ENCODE measurements around the gene SMIM44.

The SMIM44 gene

DNA sequence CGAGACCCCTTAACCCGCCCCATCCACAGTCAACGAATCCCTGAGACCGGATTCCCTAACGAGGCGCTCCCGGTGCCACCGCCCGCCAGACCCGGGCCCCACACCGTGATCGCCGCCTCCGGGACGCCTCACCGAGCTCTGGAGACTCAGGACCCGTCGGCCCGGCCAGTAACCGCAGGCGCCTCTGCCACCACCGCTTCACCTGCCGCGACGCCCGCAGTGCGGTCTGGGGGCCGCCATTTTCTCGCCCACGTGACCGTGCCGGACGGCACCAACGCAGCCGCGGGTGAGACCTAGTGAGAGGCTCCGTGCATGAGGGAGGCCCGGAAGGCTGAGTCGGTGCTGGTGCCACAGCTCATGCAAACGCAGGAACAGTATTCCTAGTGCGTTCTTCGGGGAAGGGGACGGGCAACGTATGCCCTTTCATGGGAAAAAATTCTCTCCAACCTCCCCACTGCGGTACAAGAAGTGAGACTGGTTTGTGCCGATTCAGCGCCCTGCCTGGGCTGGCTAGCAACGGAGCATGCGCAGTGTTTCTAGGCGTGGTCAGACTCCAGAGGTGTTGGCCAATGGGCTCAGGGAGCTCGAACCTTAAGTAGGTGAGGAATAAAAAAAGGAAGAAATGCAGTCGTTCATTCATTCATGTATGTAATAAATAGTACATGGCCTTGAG, 17.3 kb upstream of the SMIM44 start, which contains the start of gene DOHH:
Gene DOHH, minus strand, starts transcription at position 246 of the 673 bp plus-strand sequence. CDS start 3,860 bp downstream, outside the sequence.
- peak; percentile 96 for DNase-seq (ENCODE audit: low read depth)

DNA sequence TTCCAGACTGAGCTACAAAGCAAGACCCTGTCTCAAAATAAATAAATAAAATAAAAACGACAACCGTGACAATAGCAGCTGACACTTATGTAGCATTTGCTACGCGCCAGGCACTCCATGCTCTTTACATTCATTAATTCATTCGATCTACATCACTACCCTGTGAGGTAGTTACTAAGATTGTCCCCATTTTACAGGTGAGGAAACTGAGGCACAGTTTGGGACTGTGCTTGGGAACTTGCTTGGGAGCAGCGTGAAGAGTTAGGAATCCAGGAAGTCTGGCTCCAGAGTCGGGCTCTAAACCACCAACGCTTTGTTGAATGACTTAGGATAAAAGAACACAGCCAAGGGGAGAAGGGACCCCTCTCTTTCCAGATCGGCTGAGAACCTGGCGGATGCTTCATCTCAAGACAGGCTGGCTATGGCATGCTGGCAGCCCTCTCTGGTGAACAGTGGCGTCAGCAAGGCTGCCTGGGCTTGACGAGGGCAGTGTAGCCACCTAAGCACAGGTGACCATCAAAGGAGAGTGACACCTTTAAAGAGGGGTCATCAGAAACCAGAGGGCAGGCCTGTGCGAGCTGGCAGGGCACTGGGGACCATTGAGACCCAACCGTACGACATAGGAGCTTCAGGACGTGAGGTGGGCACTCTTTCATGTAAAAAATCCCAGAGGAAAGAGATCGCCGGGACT, 16.6 kb upstream of the SMIM44 start:
- DNase-seq (ENCODE audit: low read depth) = no peak

DNA sequence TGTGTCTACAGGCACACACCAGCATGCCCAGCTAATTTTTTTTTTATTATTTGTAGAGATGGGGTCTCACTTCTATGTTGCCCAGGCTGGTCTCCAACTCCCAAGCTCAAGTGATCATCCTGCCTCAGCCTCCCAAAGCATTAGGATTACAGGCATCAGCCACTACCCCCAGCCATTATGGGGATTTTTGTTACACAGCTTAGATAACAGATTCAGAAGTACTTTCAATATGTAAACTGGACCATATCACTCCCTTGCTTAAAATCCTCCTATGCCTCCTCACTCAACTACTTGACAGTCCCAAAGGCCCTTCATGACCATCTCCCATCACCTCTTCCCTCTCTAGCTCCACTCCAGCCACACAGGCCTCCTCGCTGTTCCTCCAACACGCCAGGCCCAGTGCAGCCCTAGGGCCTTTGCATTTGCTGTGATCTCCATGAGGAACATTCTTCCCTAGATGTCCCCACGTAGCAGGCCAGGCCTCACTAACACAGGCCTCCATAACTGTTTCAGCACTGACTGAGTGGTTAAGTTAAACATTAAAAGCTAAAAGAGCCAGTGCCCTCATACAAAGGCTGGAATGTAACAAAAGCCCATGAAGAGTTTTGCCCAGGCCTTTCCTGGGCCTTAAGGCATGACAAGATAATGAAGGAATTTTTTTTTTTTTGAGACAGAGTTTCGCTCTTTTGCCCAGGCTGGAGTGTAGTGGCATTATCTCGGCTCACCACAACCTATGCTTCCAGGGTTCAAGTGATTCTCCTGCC, 14.7 kb upstream of the SMIM44 start:
- no peak for DNase-seq (ENCODE audit: low read depth)

DNA sequence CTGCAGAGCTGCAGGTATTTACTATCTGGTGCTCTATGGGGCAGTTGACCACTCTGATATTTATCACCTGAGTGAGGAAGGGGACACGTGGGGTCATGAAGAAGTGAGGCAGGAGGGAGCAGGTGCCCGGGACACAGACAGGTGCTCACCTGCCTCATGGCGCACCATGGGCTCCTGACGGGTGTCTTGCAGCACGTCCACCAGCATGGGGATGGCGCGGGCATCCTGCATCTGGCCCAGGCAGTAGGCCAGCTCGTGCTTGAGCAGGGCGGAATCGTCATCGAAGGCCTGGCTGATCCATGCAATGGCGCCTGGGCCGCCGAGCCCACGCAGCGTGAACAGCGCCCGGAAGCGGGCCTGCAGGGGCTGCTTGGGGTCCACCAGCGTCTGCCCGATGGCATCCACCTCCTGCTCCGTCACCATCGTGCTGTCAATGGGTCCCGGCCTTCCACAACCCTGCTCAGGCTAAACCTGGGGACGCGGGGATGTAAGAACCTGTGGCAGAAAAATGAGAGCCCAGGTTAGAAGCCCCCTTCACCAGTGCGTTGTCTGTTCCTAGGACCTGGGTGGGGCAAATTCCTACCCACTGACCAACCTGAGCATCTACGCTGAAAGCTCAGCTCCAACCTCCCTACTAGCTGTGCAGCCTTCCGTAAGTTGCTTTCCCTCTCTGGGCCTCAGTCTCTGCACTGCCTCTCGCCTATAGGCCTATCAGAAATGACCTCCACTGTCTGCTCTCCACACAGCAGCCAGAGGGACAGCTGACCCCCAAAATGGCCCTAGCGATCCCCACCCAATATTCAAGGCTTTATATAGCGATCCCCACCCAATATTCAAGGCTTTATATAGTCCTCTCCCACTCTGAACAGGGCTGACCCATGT, 13.4 kb upstream of the SMIM44 start:
- no peak for DNase-seq (ENCODE audit: low read depth)

DNA sequence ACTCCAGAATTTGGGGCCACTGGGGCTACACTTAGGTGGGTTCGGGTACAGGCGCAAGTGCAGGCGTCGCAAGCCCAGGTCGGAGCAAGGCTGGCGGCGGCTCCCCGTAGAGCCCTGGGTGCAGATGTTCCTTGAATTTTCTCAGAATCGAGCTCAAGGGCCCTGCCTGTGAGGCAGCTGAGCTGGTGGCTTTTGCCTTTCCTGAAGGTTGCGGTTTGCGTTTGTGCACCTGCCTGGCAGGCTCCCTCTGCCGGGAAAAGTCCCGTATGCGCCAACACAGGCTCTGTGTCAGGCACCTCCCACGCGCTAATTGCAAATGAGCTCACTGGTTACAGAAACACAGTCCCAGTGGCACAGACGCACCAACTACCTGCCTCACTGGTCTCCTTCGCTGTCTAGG, 11.3 kb upstream of the SMIM44 start:
- DNase-seq (ENCODE audit: low read depth) = no peak

DNA sequence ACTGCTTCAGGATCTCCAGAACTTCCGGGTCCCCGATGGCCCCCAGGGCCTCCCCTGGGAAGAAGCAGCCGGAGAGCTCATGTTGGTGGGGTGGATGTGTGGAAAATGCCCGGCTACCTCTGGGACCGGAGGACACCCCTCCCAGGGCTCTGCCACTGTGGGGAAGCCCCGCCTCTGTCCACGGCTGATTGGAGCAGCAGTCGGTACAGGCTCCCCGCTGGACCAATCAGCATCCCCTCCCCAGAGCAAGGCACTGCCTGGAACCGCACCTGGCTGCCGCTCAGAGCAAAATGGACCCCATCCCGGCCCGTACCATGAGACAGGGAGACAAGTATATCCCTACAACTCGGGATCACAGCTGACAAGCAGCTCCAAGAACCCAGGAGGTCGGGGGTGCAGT, 10.8 kb upstream of the SMIM44 start:
- no peak for DNase-seq (ENCODE audit: low read depth)

DNA sequence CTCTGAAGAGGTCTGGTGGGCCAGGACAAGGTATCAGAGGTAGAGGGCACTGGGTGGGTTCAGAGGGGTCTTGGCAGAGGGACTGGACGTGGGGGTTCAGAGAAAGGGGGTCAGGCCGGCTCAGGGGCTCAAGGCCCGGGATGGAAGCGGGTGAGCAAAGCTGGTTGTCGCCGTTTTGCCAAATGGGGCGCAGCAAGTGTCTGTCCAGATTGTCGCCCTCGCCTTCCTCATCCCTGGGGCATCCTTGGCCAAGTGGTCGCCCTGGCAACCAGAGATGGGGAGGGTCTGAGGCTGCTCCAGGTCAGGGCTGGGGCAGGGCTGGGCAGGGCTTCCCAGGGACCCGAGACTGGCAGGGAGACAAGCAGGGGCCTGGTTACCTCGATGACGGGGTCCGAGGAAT, 10.4 kb upstream of the SMIM44 start:
- DNase-seq (ENCODE audit: low read depth) = no peak

DNA sequence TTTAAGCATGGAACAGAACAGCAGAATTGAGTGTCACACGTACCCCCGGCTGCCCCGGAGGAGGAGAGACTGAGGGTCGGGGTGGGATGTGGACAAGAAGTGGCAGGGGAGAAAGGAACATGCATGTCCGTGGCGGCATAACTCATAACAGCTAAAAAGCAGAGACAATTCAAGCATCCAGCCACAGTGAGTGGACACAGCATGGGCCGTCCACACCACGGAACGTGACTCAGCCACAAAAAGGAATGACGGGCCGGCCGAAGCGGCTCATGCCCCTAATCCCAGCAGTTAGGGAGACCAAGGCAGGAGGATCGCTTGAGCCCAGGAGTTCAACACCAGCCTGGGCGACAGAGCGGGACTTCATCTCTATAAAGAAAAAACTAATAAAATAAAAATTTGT, 9.7 kb upstream of the SMIM44 start:
- DNase-seq (ENCODE audit: low read depth) = no peak

DNA sequence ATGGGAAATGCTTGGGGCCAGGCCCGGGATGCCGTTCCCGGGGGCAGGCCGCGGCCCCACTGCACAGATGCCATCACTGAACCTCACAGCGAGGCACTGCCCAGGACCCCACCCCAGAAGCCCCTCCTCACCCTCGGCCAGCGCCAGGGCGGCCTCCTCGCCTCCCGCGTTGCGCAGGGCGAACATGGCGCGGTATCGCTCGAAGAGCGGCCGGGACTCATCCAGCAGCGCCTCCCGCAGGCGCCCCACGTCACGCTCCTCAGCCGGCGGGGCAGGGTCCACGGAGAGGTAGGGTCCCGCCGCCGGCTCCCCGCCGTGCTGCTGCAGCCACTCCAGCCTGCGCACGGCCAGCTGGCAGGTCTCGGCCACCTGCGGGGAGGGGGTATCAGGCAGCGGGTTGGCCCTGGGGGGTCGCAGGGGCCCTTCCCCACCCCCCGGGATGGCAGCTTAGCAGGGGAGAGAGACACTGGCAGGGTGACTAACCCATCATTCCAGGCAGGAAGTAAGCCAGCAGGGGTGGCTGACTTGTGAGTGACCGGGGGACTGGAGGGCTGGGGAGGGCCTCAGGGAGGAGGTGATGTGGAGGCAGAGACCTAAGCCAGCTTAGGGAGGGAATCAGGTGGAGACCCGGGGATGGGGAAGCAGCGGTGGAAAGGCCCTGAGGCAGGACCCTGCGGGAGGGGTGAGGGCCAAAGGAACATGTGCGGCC, 9.0 kb upstream of the SMIM44 start:
- no peak for DNase-seq (ENCODE audit: low read depth)

DNA sequence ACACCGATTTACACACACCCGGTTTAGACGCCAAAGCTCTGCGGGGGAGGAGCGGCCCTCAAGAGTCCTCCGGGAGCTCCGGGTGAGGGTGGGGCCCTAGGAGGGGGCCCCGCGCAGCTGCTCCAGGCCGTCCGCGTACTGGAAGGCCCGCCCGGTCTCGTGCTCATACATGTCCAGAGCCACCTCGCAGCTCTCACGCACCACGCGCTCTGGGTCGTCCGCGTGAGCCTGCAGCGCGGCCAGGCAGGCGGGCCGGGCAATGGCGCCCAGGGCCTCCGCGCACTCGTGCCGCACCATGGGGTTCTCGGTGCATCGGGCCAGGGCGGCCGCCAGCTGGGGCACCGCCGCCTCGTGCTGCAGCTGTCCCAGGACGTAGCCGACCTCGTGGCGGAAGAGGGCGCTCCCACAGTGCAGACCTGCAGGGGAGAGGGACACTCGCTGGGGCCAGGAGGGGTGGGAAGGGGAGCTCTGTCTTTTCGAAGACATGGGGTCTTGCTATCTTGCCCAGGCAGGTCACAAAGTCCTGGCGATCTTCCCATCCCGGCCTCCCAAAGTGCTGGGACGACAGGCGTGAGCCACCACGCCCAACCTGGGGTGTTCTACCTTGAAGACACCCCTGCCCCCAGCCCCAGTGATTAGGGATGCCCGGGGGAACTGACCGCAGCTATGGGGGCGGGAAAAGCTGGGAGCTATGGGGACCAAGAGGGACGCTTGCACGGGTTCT, 8.3 kb upstream of the SMIM44 start:
- no peak for DNase-seq (ENCODE audit: low read depth)

DNA sequence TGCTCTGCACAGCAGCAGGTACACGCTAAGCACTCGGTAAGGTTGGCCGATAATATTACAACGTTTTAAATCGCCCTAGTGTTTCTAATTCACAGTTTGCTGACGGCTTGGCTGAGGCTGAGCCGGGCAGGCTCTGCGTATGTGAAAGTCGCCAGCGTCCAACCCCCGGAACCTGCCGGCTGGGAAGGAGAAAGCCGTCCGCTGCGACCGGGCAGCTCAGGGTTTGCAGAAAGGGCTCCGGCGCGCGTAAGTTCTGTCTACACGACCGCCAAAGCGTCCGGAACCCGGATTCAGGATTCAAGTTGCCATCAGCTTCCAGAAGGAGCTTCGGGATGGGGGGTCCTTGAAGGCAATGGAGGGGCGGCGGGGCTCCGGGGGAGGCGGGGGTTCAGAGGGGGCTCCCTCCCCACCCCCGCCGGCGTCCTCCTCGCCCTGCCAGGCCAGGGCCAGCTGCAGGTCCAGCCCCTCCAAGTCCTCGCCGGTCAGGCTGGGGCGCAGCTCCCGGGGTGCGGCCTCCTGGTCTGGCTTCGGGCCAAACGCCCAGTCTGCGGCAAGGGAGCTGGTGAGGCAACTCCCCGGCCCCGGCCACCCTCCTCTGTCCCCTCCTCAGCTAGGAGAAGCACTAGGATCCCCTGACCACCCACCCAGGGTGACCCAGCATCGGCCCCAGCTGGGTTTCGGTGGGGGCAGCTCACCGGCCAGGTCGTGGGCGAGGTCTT, 575 bp downstream of the SMIM44 start:
- DNase-seq (ENCODE audit: low read depth) = no peak

DNA sequence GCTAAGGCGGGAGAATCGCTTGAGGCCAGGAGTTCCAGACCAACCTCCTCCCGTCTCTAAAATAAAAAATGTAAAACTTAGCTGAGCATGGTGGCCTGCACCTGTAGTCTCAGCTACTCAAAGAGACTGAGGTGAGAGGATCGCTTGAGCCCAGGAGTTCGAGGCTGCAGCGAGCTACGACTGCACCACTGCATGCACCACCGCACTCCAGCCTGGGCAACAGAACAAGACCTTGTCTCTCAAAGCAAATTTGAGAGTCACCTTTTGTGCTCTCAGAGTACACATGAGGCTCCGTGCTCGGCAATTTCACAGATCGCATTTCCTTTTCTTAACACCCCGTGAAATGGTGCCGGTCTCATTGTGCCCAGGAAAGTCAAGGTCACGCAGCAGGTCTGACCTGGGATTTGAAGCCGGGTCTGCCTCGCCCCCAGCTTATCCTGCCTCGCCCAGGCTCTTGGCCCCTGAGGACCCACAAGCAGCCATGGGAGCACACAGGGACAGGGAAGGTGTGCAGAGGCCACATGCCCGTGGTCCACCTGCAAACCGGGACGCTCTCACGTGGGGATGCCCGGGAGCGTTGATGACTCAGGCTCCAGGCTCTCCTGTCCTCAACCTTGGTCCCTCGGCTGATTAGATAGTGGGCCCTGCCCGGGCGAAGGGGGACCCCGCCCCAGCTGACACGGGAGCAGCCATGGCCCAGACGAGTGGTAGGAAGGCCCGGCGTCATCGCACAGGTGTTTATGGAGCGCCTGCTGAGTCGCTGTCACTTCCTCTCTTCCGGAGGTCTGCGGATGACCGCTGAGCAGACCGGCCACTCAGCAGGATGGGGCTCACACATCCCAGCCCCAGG, 1.8 kb downstream of the SMIM44 start:
- DNase-seq (ENCODE audit: low read depth) = no peak

DNA sequence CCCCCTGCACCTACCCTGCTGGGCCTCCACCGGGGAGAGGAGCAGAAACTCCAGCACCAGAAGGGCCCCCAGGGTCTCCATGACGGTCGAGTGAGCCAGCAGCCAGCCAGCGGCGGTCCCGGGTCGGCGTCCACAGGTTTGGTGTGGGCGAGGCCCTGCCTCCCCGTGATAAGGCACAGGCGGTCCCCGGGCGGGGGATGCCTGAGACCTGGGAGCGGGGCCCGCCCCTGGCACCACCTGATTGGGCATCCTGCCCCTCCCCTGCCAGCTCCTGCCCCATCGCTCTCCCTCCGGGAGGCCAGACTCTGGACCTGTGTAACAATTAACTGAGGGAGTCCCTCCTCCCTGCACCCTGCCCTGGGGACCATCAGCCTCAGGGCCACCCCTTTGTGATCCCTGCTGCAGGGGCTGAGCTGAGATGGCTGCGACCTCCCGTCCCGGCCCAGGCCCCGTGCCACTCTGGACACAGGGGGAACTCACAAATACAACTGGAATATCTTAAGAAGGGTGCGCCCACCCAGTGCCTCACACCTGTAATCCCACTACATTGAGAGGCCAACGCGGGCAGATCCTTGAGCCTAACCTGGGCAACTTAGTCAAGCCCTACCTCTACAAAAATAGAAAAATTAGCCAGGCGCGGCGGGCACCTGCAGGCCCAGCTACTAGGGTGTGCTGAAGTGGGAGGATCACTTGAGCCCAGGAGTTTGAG, 2.7 kb downstream of the SMIM44 start, which contains the start of gene SMIM24:
Gene SMIM24, minus strand, starts transcription at position 143 of the 709 bp plus-strand sequence. Its CDS starts 62 bp downstream, at position 81.
- no peak for DNase-seq (ENCODE audit: low read depth)

DNA sequence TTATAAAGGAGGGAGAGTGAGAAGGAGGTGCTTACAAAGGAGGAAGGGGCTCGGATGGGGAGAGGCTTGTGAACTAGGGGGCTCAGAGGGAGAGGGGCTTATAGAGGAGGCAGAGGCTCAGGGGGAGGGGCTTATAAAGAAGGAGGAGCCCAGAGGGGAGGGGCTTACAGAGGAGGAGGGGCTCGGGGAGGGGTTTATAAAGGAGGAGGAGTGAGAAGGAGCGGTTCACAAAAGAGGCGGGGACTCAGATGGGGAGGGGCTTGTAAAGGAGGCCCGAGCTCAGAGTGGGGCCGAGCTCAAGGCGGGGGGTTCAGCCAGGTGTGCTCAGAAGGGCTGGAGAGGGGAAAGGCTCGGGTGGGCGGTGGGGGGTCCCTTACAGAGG, 3.4 kb downstream of the SMIM44 start:
- no peak for DNase-seq (ENCODE audit: low read depth)

DNA sequence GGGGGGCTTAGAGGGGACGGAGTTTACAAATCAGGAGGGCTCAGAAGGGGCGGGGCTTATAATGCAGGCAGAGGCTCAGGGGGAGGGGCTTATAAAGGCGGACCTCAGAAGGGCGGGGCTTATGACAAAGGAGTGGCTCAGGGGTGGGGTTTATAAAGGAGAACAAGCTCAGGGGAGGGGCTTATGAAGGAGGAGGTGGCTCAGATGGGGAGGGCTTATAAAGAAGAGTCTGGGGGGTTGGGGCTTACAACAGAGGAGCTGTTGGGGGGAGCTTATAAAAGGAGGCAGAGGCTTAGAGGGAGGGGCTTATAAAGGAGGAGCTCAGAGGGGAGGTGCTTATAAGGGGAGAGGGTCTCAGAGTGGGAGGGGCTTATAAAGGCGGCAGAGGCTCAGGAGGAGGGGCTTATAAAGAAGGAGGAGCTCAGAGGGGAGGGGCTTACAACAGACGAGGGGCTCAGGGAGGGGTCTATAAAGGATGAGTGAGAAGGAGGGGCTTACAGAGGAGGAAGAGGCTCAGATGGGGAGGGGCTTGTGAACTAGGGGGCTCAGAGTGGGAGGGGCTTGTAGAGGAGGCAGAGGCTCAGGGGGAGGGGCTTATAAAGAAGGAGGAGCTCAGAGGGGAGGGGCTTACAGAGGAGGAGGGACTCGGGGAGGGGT, 3.9 kb downstream of the SMIM44 start:
- DNase-seq (ENCODE audit: low read depth) = peak; percentile 16

DNA sequence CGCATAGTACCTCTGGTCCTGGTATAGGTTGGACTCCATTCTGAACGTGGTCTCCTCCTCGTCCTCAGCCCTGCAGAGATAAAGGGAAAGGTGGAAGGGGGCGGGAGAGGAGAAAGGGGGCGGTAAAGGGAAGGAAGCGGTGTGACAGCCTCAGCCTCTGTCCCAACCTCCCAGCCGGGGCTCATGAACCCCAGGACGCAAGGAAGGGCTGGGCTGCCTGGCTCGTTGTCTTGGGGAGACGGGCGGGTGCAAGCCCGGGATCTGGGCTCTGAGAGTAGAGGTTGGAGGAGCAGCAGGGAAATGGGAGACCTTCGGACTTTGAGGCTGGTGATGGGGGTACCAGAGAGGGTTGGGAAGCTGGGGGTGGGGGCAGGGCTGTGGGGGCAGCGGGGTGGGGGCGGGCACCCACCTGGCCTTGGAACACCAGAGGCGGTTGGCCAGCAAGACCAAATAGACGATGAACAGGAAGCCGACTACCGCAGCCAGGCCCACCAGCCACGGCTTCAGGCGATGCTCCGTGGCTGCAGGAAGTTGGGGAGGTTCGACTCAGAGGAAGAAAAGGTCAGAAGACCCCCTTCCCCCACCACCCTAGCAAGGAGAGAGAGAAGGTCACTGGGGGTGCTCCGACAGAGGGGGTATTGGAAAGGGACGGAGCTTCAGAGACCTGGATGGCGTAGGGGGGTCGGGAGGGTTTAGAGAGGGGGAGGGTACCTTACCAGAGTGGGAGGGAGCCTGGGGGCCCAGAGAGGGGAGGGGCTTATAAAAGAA, 4.6 kb downstream of the SMIM44 start:
- DNase-seq (ENCODE audit: low read depth) = no peak

DNA sequence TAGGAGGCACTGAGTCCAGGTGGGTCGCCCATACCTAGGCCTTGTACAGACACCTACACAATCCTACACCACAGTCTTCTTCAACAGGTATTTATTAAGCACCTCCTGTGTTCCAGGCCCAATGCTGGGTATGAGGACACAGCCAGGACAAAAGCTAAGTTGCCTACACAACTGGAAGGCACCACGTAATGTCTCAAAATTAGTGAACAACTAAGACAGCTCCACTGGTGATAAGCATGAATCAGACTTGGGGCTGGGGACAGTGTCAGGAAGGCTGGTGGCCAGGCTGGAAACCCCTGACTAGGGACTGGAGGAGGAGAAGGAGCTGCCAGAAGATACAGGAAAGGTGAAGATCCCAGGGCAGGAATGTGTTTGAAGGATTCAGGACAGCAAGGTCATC, 5.3 kb downstream of the SMIM44 start:
- no peak for DNase-seq (ENCODE audit: low read depth)
